DOHH2 (cell line): ENCODE results near the gene PROM2.

Experiments
- EZH2phosphoT487 ChIP-seq: fragments of 200-600 bp; sonication (generic); IDR thresholded peaks from 2 replicates; pipeline ENCODE4 v1.6.1; 2017; ENCODE audit warnings: borderline replicate concordance, mild to moderate bottlenecking, antibody characterized with exemption, low read length, moderate library complexity, mixed read lengths
- TF ChIP-seq, protein P1 (sequence below): fragments of 200-600 bp; sonication (generic); IDR thresholded peaks from one replicate; pipeline ENCODE4 v1.5.1; 2014; ENCODE audit warnings: antibody characterized with exemption, mild to moderate bottlenecking, low read depth, low read length; ENCODE audit not compliant: poor library complexity, severe bottlenecking

DNA sequence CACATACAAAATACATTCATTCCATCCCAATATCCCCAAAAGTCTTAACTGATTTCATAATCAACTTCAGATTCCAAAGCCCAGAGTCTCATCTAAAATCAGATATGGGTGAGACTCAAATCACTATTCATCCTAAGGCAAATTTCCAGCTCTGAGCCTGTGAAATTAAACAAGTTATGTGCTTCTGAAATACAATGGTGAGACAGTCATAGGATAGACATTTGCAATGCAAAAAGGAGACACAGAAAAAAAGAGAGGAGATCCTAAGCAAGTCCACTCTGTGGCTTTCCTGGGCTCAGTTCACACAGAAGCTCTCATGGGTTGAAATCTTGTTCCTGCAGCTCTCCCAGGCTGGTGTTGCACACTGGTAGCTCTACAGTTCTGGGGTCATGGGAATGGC lies 48.6 kb upstream of the PROM2 start:
- no peak for TF ChIP-seq EZH2phosphoT487
- TF ChIP-seq, protein P1, sequence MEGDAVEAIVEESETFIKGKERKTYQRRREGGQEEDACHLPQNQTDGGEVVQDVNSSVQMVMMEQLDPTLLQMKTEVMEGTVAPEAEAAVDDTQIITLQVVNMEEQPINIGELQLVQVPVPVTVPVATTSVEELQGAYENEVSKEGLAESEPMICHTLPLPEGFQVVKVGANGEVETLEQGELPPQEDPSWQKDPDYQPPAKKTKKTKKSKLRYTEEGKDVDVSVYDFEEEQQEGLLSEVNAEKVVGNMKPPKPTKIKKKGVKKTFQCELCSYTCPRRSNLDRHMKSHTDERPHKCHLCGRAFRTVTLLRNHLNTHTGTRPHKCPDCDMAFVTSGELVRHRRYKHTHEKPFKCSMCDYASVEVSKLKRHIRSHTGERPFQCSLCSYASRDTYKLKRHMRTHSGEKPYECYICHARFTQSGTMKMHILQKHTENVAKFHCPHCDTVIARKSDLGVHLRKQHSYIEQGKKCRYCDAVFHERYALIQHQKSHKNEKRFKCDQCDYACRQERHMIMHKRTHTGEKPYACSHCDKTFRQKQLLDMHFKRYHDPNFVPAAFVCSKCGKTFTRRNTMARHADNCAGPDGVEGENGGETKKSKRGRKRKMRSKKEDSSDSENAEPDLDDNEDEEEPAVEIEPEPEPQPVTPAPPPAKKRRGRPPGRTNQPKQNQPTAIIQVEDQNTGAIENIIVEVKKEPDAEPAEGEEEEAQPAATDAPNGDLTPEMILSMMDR, result no peak
